PFSK-1 (cell line): ENCODE results near the gene PTPRM.

Experiments used
- FOXP2 ChIP-seq: optimal IDR thresholded peaks from 2 replicates; pipeline ENCODE3; 2011; ENCODE audit warnings: borderline replicate concordance, control low read depth, inconsistent platforms; ENCODE audit not compliant: insufficient read depth; ENCODE audit errors: extremely low read length, extremely low read depth
- POLR2AphosphoS5 ChIP-seq: IDR thresholded peaks from 2 replicates; pipeline ENCODE4 v1.6.1; 2012; ENCODE audit warnings: low read depth, mild to moderate bottlenecking, control low read depth, low read length, moderate library complexity
- REST ChIP-seq, 2 experiments: IDR thresholded peaks; 2 replicates each; pipeline versions ENCODE4 v1.6.1 to v1.8.0; 2011 to 2012; ENCODE audit warnings: low read depth in 2 of 2, low read length in 2 of 2, control low read depth in 1 of 2, inconsistent platforms in 1 of 2, mild to moderate bottlenecking in 1 of 2, moderate library complexity in 1 of 2; ENCODE audit not compliant: insufficient read depth in 1 of 2
- SIN3A ChIP-seq: IDR thresholded peaks from 2 replicates; pipeline ENCODE4 v1.6.1; 2012; ENCODE audit warnings: mild to moderate bottlenecking, low read length, moderate library complexity, borderline replicate concordance; ENCODE audit not compliant: insufficient read depth
- TAF1 ChIP-seq: IDR thresholded peaks from 2 replicates; pipeline ENCODE4 v1.6.1; 2012; ENCODE audit warnings: low read length, control low read depth, borderline replicate concordance; ENCODE audit not compliant: insufficient read depth

PTPRM gene

GRCh38 chr18:7757175-7757574 lies 190.1 kb downstream of the PTPRM start:
- TF ChIP-seq REST (IDR thresholded peaks at IDR 0.05; ENCODE audit: insufficient read depth in 1 of 2, low read depth in 2 of 2, low read length in 2 of 2), result no peak
- TF ChIP-seq POLR2AphosphoS5, result no peak
- no peak for TF ChIP-seq TAF1
- TF ChIP-seq FOXP2, result no peak
- no peak for TF ChIP-seq SIN3A

- TF ChIP-seq TAF1 (no peak), FOXP2 (no peak), SIN3A (no peak), POLR2AphosphoS5 (no peak), REST (IDR thresholded peaks at IDR 0.05; ENCODE audit: insufficient read depth in 1 of 2, low read depth in 2 of 2, low read length in 2 of 2) (no peak)
Observed at GRCh38 chr18:7758764-7759163, 191.6 kb downstream of the PTPRM start.

GRCh38 chr18:7760967-7761948 lies 194.1 kb downstream of the PTPRM start:
- TF ChIP-seq FOXP2, result no peak
- TF ChIP-seq TAF1, result no peak
- TF ChIP-seq SIN3A, result no peak
- no peak for TF ChIP-seq REST (IDR thresholded peaks at IDR 0.05; ENCODE audit: insufficient read depth in 1 of 2, low read depth in 2 of 2, low read length in 2 of 2)
- TF ChIP-seq POLR2AphosphoS5, result no peak

GRCh38 chr18:7764405-7764804 lies 197.3 kb downstream of the PTPRM start:
- TF ChIP-seq POLR2AphosphoS5 (no peak), SIN3A (no peak)

- TF ChIP-seq FOXP2 (no peak), TAF1 (no peak), SIN3A (no peak), POLR2AphosphoS5 (no peak), REST (IDR thresholded peaks at IDR 0.05; ENCODE audit: insufficient read depth in 1 of 2, low read depth in 2 of 2, low read length in 2 of 2) (no peak)
Observed at GRCh38 chr18:7766346-7766745, 199.2 kb downstream of the PTPRM start.
